NCI-H2196 treated with DMSO at 0.1 percent for 48 hours (cell line): ENCODE measurements around the gene GMIP.

ENCODE experiments used
- DNase-seq: peaks from one replicate; lab custom pipeline; 2025; ENCODE audit not compliant: unreplicated experiment; lab: John Stamatoyannopoulos, UW

GMIP gene

GRCh38 chr19:19636573-19637185 is 6.8 kb downstream of the GMIP start:
- no peak for DNase-seq

GRCh38 chr19:19635313-19635702 is 8.1 kb downstream of the GMIP start:
- no peak for DNase-seq

GRCh38 chr19:19634516-19635312 is 8.7 kb downstream of the GMIP start:
- DNase-seq, result no peak

GRCh38 chr19:19633711-19634515 is 9.5 kb downstream of the GMIP start:
- no peak for DNase-seq

GRCh38 chr19:19632661-19633060 is 10.8 kb downstream of the GMIP start:
- DNase-seq, result no peak

- no peak for DNase-seq
These were observed 12.1 kb downstream of the GMIP start for GRCh38 chr19:19631346-19631745.

- no peak for DNase-seq
These were observed 13.0 kb downstream of the GMIP start for GRCh38 chr19:19630426-19630825.

GRCh38 chr19:19630062-19630414 is 13.4 kb downstream of the GMIP start:
- no peak for DNase-seq

- DNase-seq, result no peak
These were observed 14.8 kb downstream of the GMIP start for GRCh38 chr19:19628501-19629134.

- peak; percentile 56 for DNase-seq
These were observed 15.6 kb downstream of the GMIP start, which contains the start of gene LPAR2 for GRCh38 chr19:19627621-19628500. Gene LPAR2, minus strand, starts transcription at chr19:19628220. Its CDS starts 945 bp downstream, at chr19:19627275.

GRCh38 chr19:19626516-19627472 is 16.7 kb downstream of the GMIP start:
- DNase-seq, result no peak

- no peak for DNase-seq
These were observed 19.4 kb downstream of the GMIP start for GRCh38 chr19:19624032-19624570.

- no peak for DNase-seq
These were observed 20.1 kb downstream of the GMIP start for GRCh38 chr19:19623383-19623782.

- no peak for DNase-seq
These were observed 23.6 kb downstream of the GMIP start for GRCh38 chr19:19619849-19620210.

GRCh38 chr19:19619181-19619848 is 24.1 kb downstream of the GMIP start:
- DNase-seq, result peak; percentile 7

- peak; percentile 93 for DNase-seq
These were observed 25.0 kb downstream of the GMIP start, which contains the start of gene PBX4 for GRCh38 chr19:19618219-19619051. Gene PBX4, minus strand, starts transcription at chr19:19618687. Its CDS starts 58 bp downstream, at chr19:19618629.

GRCh38 chr19:19615086-19615485 is 28.4 kb downstream of the GMIP start:
- no peak for DNase-seq
